Measurements from ENCODE around the gene SYNGAP1.
"Not testable (repeated sequence)": the region's sequence is repeated elsewhere in the genome, so short reads cannot be mapped to it uniquely, and the experiment has no call there.

Gene SYNGAP1

GRCh38 chr6:33419580-33420490 lies at the start of gene SYNGAP1:
Gene SYNGAP1 (plus strand): TSS chr6:33420065. CDS start chr6:33420265, 200 bp downstream.
- DNase-seq = peak in 8 of 10 donors; percentile 29 to 91 (median 64)
- intact Hi-C loops (cut with DNase I) = loop anchor here (10.0 kb wide), 1 partner anchor 105 kb away; the partner anchor contains the start of genes TAPBP and ZBTB22

GRCh38 chr6:33371901-33372300 lies 48.0 kb upstream of the SYNGAP1 start:
- intact Hi-C loops (cut with DNase I); DNase-seq: not testable (repeated sequence)

- no peak for DNase-seq
- intact Hi-C loops (cut with DNase I) = no loop called here
Observed at GRCh38 chr6:33372526-33373123, 47.2 kb upstream of the SYNGAP1 start.

- intact Hi-C loops (cut with DNase I) = no loop called here
- no peak for DNase-seq
Observed at GRCh38 chr6:33373960-33374910, 45.6 kb upstream of the SYNGAP1 start.

- DNase-seq = peak in 3 of 10 donors; percentile 19 to 24 (median 21)
- intact Hi-C loops (cut with DNase I) = no loop called here
Observed at GRCh38 chr6:33375143-33375671, 44.7 kb upstream of the SYNGAP1 start.

GRCh38 chr6:33377171-33377570 lies 42.7 kb upstream of the SYNGAP1 start:
- intact Hi-C loops (cut with DNase I) = no loop called here
- DNase-seq = no peak

GRCh38 chr6:33379184-33379583 lies 40.7 kb upstream of the SYNGAP1 start:
- intact Hi-C loops (cut with DNase I); DNase-seq: not testable (repeated sequence)

GRCh38 chr6:33380272-33380981 lies 39.4 kb upstream of the SYNGAP1 start:
- DNase-seq = no peak
- intact Hi-C loops (cut with DNase I) = no loop called here

- intact Hi-C loops (cut with DNase I) = no loop called here
- DNase-seq = no peak
Observed at GRCh38 chr6:33383427-33384185, 36.3 kb upstream of the SYNGAP1 start.

GRCh38 chr6:33384581-33385020 lies 35.3 kb upstream of the SYNGAP1 start:
- no peak for DNase-seq
- intact Hi-C loops (cut with DNase I) = no loop called here

GRCh38 chr6:33390173-33390572 lies 29.7 kb upstream of the SYNGAP1 start:
- intact Hi-C loops (cut with DNase I) = loop anchor here (2.0 to 5.0 kb wide), 2 partner anchors 37 to 65 kb away; partner anchors contain the start of gene ZBTB9
- DNase-seq = no peak

GRCh38 chr6:33390767-33391277 lies 29.0 kb upstream of the SYNGAP1 start:
- no peak for DNase-seq
- intact Hi-C loops (cut with DNase I) = loop anchor here (1.0 to 5.0 kb wide), 3 partner anchors 19 to 64 kb away; partner anchors contain the start of gene ZBTB9

- intact Hi-C loops (cut with DNase I) = loop anchor here (1.0 to 5.0 kb wide), 3 partner anchors 19 to 63 kb away; partner anchors contain the start of gene ZBTB9
- peak; percentile 98 to 100 (median 99) for DNase-seq
Observed at GRCh38 chr6:33391278-33391921, 28.5 kb upstream of the SYNGAP1 start, which contains the start of gene KIFC1. Gene KIFC1 (plus strand): TSS chr6:33391823. CDS start chr6:33391986, 163 bp downstream.

GRCh38 chr6:33391922-33392594 lies 27.8 kb upstream of the SYNGAP1 start:
- intact Hi-C loops (cut with DNase I) = loop anchor here (1.0 to 5.0 kb wide), 3 partner anchors 18 to 63 kb away; partner anchors contain the start of gene ZBTB9

GRCh38 chr6:33392595-33392948 lies 27.3 kb upstream of the SYNGAP1 start:
- intact Hi-C loops (cut with DNase I) = loop anchor here (5.0 kb wide), 1 partner anchor 35 kb away; no protein-coding TSS in a partner anchor

More at GRCh38 chr6:33391922-33392594, 27.8 kb upstream of the SYNGAP1 start:
- DNase-seq = no peak

GRCh38 chr6:33392979-33393378 lies 26.9 kb upstream of the SYNGAP1 start:
- peak in 1 of 10 donors; percentile 4 for DNase-seq
- intact Hi-C loops (cut with DNase I) = loop anchor here (5.0 kb wide), 1 partner anchor 34 kb away; no protein-coding TSS in a partner anchor

More at GRCh38 chr6:33392595-33392948, 27.3 kb upstream of the SYNGAP1 start:
- DNase-seq = peak in 1 of 10 donors; percentile 3

- DNase-seq = no peak
- intact Hi-C loops (cut with DNase I) = no loop called here
Observed at GRCh38 chr6:33397541-33397940, 22.3 kb upstream of the SYNGAP1 start.
